Breast epithelium (tissue), 3 donors: Measurements from ENCODE around the gene CBLN3.

Source experiments
- CTCF ChIP-seq, 3 donors: fragments of 450-650 bp; IDR thresholded peaks; one replicate each; pipeline ENCODE4 v1.5.1; 2016 to 2017; ENCODE audit warnings: antibody characterized with exemption in 3 of 3, mild to moderate bottlenecking in 3 of 3, moderate library complexity in 3 of 3
- POLR2AphosphoS5 ChIP-seq, 3 donors: sonication (generic); formaldehyde crosslinking; IDR thresholded peaks; one replicate each; pipeline ENCODE4 v1.6.1; 2017; ENCODE audit warnings: antibody characterized with exemption in 3 of 3

- TF ChIP-seq CTCF (IDR thresholded peaks at IDR 0.05): no peak
- no peak for TF ChIP-seq POLR2AphosphoS5 (IDR thresholded peaks at IDR 0.05)
These were observed 9.8 kb upstream of the CBLN3 start for GRCh38 chr14:24439257-24439656.
